Measurements from ENCODE around the gene GALNT18.

DNA sequence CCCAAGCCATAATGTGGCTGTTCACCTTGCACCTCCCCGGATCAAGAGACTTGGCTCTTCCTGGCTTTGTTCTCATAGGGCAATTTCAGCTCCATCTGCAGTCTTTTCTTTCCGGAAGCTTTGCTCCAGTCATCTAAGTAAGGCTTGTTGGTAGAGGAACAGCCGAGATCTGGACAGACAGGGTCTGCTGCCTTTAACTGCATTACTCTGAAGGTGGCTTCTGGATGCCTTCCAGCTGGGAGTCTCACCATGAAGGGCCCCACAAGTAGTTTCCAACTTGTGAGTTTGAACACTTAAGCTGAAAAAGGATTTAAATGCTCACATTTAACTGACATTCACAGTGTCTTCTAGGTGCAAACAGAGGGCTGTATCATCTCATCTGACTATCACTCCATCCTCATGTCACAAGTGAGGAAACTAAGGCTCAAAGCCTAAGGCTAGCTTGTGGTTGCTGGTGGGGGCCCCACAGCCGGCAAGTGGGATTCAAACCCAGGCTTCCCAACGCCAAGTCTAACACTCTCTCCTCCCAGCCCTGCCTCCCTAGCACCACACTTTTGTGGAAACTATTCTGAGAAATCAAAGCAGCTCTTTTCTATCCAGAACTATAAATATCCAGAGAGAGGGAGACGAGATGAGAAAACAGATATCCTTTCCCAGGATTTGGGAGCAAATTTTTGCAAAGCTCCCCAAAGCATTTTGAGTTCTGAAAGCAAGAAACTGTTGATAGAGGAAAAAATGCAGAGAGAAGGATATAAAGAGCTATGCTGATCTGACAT is 58.4 kb downstream of the GALNT18 start:
- TF ChIP-seq POLR2A (IDR thresholded peaks at IDR 0.05) (no peak), EP300 (IDR thresholded peaks at IDR 0.05) (no peak)
- TF ChIP-seq, protein P1, sequence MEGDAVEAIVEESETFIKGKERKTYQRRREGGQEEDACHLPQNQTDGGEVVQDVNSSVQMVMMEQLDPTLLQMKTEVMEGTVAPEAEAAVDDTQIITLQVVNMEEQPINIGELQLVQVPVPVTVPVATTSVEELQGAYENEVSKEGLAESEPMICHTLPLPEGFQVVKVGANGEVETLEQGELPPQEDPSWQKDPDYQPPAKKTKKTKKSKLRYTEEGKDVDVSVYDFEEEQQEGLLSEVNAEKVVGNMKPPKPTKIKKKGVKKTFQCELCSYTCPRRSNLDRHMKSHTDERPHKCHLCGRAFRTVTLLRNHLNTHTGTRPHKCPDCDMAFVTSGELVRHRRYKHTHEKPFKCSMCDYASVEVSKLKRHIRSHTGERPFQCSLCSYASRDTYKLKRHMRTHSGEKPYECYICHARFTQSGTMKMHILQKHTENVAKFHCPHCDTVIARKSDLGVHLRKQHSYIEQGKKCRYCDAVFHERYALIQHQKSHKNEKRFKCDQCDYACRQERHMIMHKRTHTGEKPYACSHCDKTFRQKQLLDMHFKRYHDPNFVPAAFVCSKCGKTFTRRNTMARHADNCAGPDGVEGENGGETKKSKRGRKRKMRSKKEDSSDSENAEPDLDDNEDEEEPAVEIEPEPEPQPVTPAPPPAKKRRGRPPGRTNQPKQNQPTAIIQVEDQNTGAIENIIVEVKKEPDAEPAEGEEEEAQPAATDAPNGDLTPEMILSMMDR (IDR thresholded peaks at IDR 0.05), result no peak

Measured in ovary (tissue), 3 donors.